ENCODE results near the gene PDYN.

DNA sequence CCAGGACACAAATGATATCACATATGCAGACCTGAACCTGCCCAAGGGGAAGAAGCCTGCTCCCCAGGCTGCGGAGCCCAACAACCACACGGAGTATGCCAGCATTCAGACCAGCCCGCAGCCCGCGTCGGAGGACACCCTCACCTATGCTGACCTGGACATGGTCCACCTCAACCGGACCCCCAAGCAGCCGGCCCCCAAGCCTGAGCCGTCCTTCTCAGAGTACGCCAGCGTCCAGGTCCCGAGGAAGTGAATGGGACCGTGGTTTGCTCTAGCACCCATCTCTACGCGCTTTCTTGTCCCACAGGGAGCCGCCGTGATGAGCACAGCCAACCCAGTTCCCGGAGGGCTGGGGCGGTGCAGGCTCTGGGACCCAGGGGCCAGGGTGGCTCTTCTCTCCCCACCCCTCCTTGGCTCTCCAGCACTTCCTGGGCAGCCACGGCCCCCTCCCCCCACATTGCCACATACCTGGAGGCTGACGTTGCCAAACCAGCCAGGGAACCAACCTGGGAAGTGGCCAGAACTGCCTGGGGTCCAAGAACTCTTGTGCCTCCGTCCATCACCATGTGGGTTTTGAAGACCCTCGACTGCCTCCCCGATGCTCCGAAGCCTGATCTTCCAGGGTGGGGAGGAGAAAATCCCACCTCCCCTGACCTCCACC is 56.4 kb downstream of the PDYN start:
- no peak for TF ChIP-seq CTCF (IDR thresholded peaks at IDR 0.05)
- no peak for TF ChIP-seq POLR2A (IDR thresholded peaks at IDR 0.05)

Measured in esophagus squamous epithelium (tissue), 4 donors.